Choroid plexus epithelial cell (primary cell): ENCODE data around the gene COQ3.

Experiments used
- DNase-seq: peaks from one replicate; pipeline ENCODE4 v3.0.0-alpha.2; 2010; ENCODE audit warnings: low read depth
- H3K4me3 ChIP-seq: 2 replicates; pipeline ENCODE4 v1.5.1; 2011; ENCODE audit warnings: low read depth, mild to moderate bottlenecking, control low read depth, low read length, moderate library complexity
- CTCF ChIP-seq: conservative IDR thresholded peaks from 2 replicates; pipeline ENCODE4 v1.5.1; 2011; ENCODE audit warnings: low read depth, mild to moderate bottlenecking, control low read depth, inconsistent platforms, low read length, moderate library complexity

The COQ3 gene

DNA sequence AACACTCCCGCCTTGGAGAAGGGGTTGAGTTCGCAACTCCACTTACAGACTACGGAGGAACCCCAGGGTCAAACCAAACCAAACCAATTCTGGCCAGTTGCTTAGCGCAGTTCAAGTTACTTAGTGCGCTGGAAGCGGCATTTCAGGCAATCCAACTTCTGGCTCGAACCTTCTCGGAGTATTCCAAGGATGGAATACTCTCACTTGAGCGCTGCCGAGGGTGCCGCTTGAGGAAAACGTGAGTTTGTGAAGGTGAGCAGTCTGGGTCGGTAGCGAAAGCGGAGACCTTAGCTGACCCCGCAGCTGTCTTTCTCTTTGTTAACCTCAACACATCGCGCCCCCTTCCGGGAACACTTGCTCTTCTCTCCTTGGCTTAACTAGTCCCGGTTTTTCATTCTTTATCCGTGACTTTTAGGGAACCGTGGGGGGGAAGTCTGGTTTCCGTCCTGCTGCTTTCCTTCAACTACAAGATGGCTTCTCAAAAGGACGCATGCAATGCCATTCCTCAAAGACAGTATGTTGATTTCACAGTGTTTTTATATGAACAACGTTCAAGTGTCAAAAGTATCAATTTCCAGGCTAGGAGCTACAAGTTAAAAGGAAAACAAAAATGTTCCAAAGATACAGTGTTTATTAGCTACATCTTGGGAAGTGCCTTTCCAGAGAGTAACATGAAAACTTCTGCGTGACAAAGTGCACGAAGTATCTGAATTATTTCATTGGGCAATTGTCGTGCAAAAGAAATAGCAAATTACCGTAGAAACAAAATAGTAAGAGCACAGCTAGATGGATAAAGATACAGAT lies 31.9 kb upstream of the COQ3 start:
- peak; percentile 64 for TF ChIP-seq CTCF
- H3K4me3 ChIP-seq = peak overlapping the region; percentile 92
- DNase-seq = peak; percentile 87

DNA sequence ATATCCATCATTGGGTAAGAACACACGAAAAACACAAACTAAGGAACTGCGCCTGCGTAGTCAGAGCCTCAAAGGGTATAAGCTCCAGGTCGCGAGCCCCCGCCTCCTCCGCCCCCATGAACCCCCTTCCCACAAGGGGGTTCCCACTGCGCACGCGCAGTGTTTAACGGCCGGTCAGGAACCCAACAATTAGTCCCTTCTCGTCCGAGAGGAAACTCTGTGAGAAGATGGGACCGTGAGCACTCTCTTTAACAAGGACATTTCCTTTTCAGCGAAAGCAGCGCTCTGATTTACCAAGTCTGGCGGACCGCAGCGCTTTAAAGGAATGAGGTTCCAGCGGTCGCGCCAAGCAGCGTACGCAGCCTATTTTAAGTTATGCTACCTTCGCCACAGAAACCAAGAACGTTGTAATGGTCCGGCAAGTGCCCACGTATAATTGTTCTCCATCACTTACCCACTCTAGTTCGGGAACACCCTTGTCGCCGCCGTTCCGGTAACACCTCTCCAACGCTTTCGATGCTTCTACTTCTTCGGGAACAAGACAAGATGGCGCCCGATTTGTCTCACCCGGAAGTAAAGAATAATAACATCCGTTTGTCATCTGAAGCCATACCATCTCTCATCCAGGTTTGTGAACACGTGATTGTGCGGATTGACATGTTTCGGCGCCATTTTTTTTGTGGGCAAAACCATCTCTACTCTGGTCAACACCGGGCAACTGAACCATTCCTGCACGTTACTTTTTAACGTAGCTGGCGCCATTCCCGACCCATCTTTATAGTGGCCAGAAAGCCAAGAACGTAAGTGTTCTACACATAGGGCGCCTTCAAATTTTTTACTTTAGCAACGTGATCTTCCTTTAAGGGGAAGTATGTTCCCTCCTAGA lies 31.0 kb upstream of the COQ3 start, which contains the start of gene PNISR:
PNISR (minus strand) TSS at position 548 of the 886 bp plus-strand sequence. CDS start 10,649 bp downstream, outside the sequence.
- no peak for TF ChIP-seq CTCF
- DNase-seq = peak; percentile 100

DNA sequence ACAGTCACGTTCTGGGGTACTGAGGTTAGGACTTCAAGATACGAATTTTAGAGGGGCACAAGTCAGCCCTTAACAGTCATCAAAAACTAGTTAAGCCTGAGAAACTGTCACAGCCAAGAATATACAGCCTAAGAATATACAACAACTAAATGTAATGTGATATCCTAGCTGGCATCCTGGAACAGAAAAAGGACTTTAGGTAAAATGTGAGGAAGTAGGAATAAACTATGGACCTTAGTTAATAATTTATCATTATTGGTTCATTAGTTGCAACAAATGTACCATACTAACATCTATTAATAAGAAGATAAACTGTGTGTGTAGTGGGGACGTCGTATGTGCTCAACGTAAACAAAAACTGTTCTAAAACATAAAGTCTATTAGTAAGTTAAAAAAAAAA lies 30.0 kb upstream of the COQ3 start:
- peak overlapping the region; percentile 92 for H3K4me3 ChIP-seq
- no peak for TF ChIP-seq CTCF

More for the DNA sequence above, 31.0 kb upstream of the COQ3 start, which contains the start of gene PNISR:
- H3K4me3 ChIP-seq = peak within 1 kb of the TSS; percentile 92

GRCh38 chr6:99422912-99423311 lies 28.9 kb upstream of the COQ3 start:
- no peak for DNase-seq
- no peak overlapping the region for H3K4me3 ChIP-seq
- no peak for TF ChIP-seq CTCF

More for the DNA sequence above, 30.0 kb upstream of the COQ3 start:
- no peak for DNase-seq

DNA sequence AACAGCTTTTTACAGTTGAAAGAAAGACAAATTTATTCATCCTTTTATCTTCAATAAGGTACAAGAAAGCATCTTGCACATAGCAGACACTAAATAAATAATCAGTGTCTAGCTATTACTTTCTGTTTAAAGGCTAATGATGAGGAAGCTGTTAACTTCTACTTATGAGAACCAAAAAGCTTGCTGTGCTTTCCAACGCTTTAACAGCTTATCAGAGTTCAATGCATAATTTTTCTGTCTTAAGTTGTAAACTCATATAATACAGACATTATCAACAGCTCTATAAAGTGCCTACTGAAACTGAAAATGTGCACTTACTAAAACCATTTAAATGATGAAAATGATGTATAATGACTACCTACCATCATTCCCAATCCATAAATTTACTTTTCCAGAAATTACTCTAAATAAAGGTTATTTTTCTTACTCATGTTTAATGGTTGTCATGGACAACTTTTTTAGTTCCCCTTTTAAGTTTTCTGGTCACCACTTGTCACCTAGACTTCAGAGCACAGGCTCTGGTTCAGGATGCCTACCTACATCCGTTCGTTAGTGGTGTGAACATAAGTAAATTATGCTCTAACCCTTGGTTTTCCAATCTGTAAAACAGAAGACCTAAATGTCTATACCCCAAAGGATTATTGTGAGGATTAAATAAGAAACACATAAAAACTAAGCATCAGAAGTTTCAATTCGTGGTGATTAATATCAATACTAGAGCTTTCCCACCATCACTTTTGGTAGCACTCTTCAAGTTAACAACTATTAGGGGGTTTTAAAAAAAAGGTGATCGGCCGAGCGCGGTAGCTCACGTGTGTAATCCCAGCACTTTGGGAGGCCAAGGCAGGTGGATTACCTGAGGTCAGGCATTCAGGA lies 23.1 kb upstream of the COQ3 start:
- no peak for DNase-seq
- H3K4me3 ChIP-seq = no peak overlapping the region
- TF ChIP-seq CTCF = no peak

DNA sequence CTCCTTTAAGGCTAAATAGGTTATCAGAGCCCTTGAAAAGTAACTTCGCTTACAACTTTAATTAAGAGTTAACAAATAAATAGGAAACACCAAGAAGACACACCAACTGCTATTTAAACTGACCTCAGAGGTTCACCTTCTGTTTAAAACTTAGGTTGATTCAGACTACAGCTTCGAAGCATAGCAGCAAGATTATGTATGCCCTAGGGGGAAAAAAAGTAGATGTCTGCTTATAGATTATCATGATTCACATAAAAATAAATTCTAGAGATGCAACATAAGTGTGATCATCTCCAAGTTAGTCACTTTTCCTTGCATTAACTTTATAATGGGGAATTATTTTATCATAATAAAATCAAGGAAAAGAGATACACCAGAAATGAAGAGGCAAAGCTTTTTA lies 22.2 kb upstream of the COQ3 start:
- no peak overlapping the region for H3K4me3 ChIP-seq
- DNase-seq = no peak
- no peak for TF ChIP-seq CTCF
